Breast epithelium (tissue), 3 donors: ENCODE measurements around the gene GET4.

Experiments used
- CTCF ChIP-seq, 3 donors: fragments of 450-650 bp; IDR thresholded peaks; one replicate each; pipeline ENCODE4 v1.5.1; 2016 to 2017; ENCODE audit warnings: antibody characterized with exemption in 3 of 3, mild to moderate bottlenecking in 3 of 3, moderate library complexity in 3 of 3
- POLR2A ChIP-seq: fragments of 450-650 bp; IDR thresholded peaks from one replicate; pipeline ENCODE4 v1.6.1; 2016; ENCODE audit warnings: antibody characterized with exemption, mild to moderate bottlenecking, moderate library complexity

GRCh38 chr7:907158-907980 is 31.0 kb downstream of the GET4 start:
- no peak for TF ChIP-seq CTCF (IDR thresholded peaks at IDR 0.05)
- no peak for TF ChIP-seq POLR2A
